Neural cell (in vitro differentiated cells): Measurements from ENCODE around the gene TET2. TPM values are rescaled to one million over a fixed set of nuclear protein-coding genes. Genes with fewer than 3 reads are reported as not detected.
A peak's percentile ranks its signal among the peaks of the same experiment; 100 is the strongest.

Experiments
- H2AFZ ChIP-seq: fragments of 200-600, 300-800 bp; sonication (generic), shearing (Covaris generic); 2 replicates; pipeline ENCODE4 v1.6.0; 2014; ENCODE audit warnings: low read depth, mild to moderate bottlenecking, antibody characterized with exemption, low read length, moderate library complexity
- H3F3A ChIP-seq: fragments of 200-600 bp; shearing (Covaris generic); 2 replicates; pipeline ENCODE4 v1.6.1; 2016; ENCODE audit warnings: mild to moderate bottlenecking, moderate library complexity, mixed read lengths, antibody characterized with exemption, low read length; ENCODE audit not compliant: insufficient read depth, poor library complexity, severe bottlenecking
- H3K27ac ChIP-seq: fragments of 200-600, 300-800 bp; sonication (generic), shearing (Covaris generic); 2 replicates; pipeline ENCODE4 v1.5.1; 2014; ENCODE audit warnings: mild to moderate bottlenecking, low read length, moderate library complexity
- H3K27me3 ChIP-seq: fragments of 300-800, 200-600 bp; sonication (generic), shearing (Covaris generic); 2 replicates; pipeline ENCODE4 v1.6.0; 2014; ENCODE audit warnings: mild to moderate bottlenecking, low read depth, low read length, moderate library complexity; ENCODE audit not compliant: insufficient read depth
- H3K36me3 ChIP-seq: fragments of 300-800, 200-600 bp; sonication (generic), shearing (Covaris generic); 2 replicates; pipeline ENCODE4 v1.5.1; 2014; ENCODE audit warnings: mild to moderate bottlenecking, antibody characterized with exemption, low read length, moderate library complexity; ENCODE audit not compliant: insufficient read depth
- H3K4me2 ChIP-seq: fragments of 300-800, 200-600 bp; sonication (generic), shearing (Covaris generic); 2 replicates; pipeline ENCODE4 v1.6.0; 2014; ENCODE audit warnings: mild to moderate bottlenecking, low read length
- H3K4me3 ChIP-seq: fragments of 300-800, 200-600 bp; sonication (generic), shearing (Covaris generic); 2 replicates; pipeline ENCODE4 v1.5.1; 2014; ENCODE audit warnings: mild to moderate bottlenecking, low read length, moderate library complexity
- H3K79me2 ChIP-seq: fragments of 200-600 bp; shearing (Covaris generic); replicated peaks from 2 replicates; pipeline ENCODE4 v1.6.0; 2014; ENCODE audit warnings: mild to moderate bottlenecking, low read length, moderate library complexity; ENCODE audit not compliant: insufficient read depth
- H3K9ac ChIP-seq: fragments of 300-800, 200-600 bp; sonication (generic), shearing (Covaris generic); 2 replicates; pipeline ENCODE4 v1.6.1; 2016; ENCODE audit warnings: mild to moderate bottlenecking, low read length, mixed read lengths
- H3K9me2 ChIP-seq: fragments of 200-600 bp; shearing (Covaris generic); 2 replicates; pipeline ENCODE4 v1.6.1; 2016; ENCODE audit warnings: mild to moderate bottlenecking, low read length, mixed read lengths; ENCODE audit not compliant: insufficient read depth
- H3K9me3 ChIP-seq: fragments of 200-600, 300-800 bp; sonication (generic), shearing (Covaris generic); 2 replicates; pipeline ENCODE4 v1.6.1; 2016; ENCODE audit warnings: mild to moderate bottlenecking, mixed run types, low read length, moderate library complexity, mixed read lengths
- H4K20me1 ChIP-seq: fragments of 200-600 bp; shearing (Covaris generic); 2 replicates; pipeline ENCODE4 v1.6.1; 2016; ENCODE audit warnings: mild to moderate bottlenecking, mixed run types; ENCODE audit not compliant: insufficient read depth
- CTCF ChIP-seq: fragments of 450-650 bp; IDR thresholded peaks from 2 replicates; pipeline ENCODE4 v1.5.1; 2014; ENCODE audit warnings: antibody characterized with exemption, mild to moderate bottlenecking, moderate library complexity; ENCODE audit not compliant: poor library complexity, severe bottlenecking
- EP300 ChIP-seq: fragments of 450-650 bp; conservative IDR thresholded peaks from 2 replicates; pipeline ENCODE4 v1.6.1; 2014; ENCODE audit warnings: antibody characterized with exemption, mild to moderate bottlenecking, moderate library complexity; ENCODE audit not compliant: poor library complexity, severe bottlenecking
- EZH2 ChIP-seq: fragments of 200-600, 300-800 bp; shearing (Covaris generic), sonication (generic); IDR thresholded peaks from 2 replicates; pipeline ENCODE4 v1.6.1; 2014; ENCODE audit warnings: antibody characterized with exemption, low read length, borderline replicate concordance, mild to moderate bottlenecking; ENCODE audit not compliant: insufficient read depth, poor library complexity, severe bottlenecking
- MXI1 ChIP-seq: fragments of 450-650 bp; conservative IDR thresholded peaks from 2 replicates; pipeline ENCODE4 v1.6.1; 2014; ENCODE audit warnings: antibody characterized with exemption, mild to moderate bottlenecking; ENCODE audit not compliant: poor library complexity, severe bottlenecking
- POLR2AphosphoS5 ChIP-seq: IDR thresholded peaks from 2 replicates; pipeline ENCODE4 v1.6.1; 2012
- RAD21 ChIP-seq: fragments of 450-650 bp; conservative IDR thresholded peaks from 2 replicates; pipeline ENCODE4 v1.6.1; 2014; ENCODE audit warnings: antibody characterized with exemption, mild to moderate bottlenecking, moderate library complexity
- REST ChIP-seq: IDR thresholded peaks from 2 replicates; pipeline ENCODE4 v1.6.1; 2012; ENCODE audit warnings: borderline replicate concordance
- SMC3 ChIP-seq: fragments of 450-650 bp; conservative IDR thresholded peaks from 2 replicates; pipeline ENCODE4 v1.6.1; 2014; ENCODE audit warnings: antibody characterized with exemption, mild to moderate bottlenecking, moderate library complexity; ENCODE audit not compliant: poor library complexity
- TAF1 ChIP-seq: IDR thresholded peaks from 2 replicates; pipeline ENCODE4 v1.6.1; 2012; ENCODE audit warnings: low read depth
- polyA plus RNA-seq: library from polyadenylated mRNA; depleted of rRNA; stranded (reverse); fragments of >200 nt; gene quantifications from 2 replicates; pipeline ENCODE4 v1.2.3, GENCODE V29; 2014

The TET2 gene
- polyA plus RNA-seq, 1 donor from 2014 or later: 27.1 TPM

DNA sequence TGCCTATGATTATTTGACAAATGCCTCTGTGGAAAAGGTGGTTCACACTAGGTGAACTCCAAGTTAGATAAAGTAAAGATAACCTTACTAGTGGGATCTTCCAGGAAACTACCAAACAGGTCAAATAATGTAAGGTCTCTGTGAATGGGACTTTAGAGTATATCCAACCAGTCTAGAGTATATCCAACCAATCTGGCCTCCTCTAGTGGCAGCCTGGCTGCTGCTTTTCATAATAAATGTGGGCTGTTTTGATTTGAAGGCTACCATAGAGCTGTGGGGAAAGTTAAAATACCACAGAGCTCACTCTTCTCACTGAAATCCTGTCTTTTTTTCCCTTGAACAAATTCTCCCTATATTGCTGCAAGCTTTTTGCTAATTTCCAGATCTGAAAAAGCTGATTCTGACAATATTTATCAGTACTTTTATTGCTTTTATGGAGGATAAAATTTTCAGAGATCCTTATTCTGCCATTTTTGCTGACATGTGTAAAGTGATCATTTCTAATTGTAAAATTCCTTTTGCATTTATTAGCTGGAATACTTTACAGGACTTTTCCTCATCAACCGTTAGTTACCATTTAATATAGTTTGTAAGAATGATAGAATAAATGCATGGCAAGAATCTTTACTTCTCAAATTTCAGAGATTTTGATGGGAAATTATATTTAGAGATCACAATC lies 111.3 kb downstream of the TET2 start:
- no peaks in the 10 kb centered on the region for H3K9me2 ChIP-seq

DNA sequence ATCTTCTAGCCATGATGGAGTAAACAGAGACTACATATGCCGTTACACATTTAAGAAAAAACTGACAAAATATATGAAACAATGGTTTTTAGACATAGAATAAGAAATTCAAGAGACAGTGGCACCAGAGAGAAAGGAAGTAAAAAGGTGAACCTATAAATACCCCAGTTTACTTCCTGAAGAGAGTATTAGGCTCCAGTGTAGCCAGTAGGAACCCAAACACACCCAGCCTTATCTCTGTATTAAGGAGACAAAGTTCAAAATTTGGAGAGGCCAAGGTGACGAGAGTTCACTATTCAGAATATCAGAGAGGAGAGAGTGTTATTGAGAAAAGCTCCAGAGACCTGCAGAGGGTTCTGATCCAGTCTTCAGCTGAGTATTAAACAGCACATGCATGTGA lies 119.0 kb downstream of the TET2 start:
- Histone ChIP-seq H3K27me3 (no peaks in the 10 kb centered on the region), H3K4me2 (no peak overlapping the region), H3F3A (no peaks in the 10 kb centered on the region), H3K9me2 (no peaks in the 10 kb centered on the region), H3K4me3 (no peak overlapping the region), H4K20me1 (no peaks in the 10 kb centered on the region), H3K9me3 (no peaks in the 10 kb centered on the region), H3K36me3 (peaks cover 4% of the 10 kb centered on the region), H3K9ac (no peak overlapping the region), H3K27ac (peak overlapping the region; percentile 56), H2AFZ (no peak overlapping the region), H3K79me2 (no peaks in the 10 kb centered on the region)
- TF ChIP-seq RAD21 (no peak), POLR2AphosphoS5 (no peak), MXI1 (no peak), EP300 (no peak), CTCF (no peak), REST (no peak), SMC3 (no peak), TAF1 (no peak), EZH2 (no peak)

More for the DNA sequence above, 111.3 kb downstream of the TET2 start:
- Histone ChIP-seq H4K20me1 (no peaks in the 10 kb centered on the region), H3K36me3 (peaks cover 8% of the 10 kb centered on the region), H3K4me3 (no peak overlapping the region), H3K4me2 (no peak overlapping the region), H3F3A (no peaks in the 10 kb centered on the region), H2AFZ (no peak overlapping the region), H3K79me2 (no peaks in the 10 kb centered on the region), H3K27me3 (no peaks in the 10 kb centered on the region), H3K9me3 (no peaks in the 10 kb centered on the region), H3K9ac (no peak overlapping the region), H3K27ac (no peak overlapping the region)
- TF ChIP-seq SMC3 (peak; percentile 21), POLR2AphosphoS5 (no peak)
